Measurements from ENCODE around the gene TRIM45. TPM values are rescaled to one million over a fixed set of nuclear protein-coding genes. Genes with fewer than 3 reads are reported as not detected.

The TRIM45 gene
- total and polyA plus RNA-seq, 3 donors from 2014 or later: 12.3 to 21.6 (median 19.4) TPM

DNA sequence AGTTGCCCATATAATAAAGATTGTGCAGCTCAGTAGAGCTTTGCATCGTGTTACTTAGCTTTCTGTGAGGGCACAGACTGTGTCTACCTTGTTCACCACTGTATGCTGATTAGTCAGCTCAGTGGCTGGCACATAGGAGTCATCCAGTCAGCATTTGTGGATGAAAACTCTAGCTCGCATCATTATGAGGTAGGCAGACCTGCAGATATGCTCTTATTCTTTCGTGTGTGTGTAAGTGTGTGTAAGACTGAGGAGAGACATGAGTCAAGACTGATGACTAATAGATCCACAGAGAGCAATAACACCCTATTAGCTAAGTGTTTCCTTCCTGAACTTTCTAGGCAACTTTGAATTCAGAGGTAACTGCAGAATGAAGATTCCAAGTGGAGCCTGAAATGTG is 44.3 kb downstream of the TRIM45 start:
- Histone ChIP-seq H3K9me3 (no peaks in the 10 kb centered on the region), H3K27me3 (no peaks in the 10 kb centered on the region), H3K4me1 (no peaks in the 10 kb centered on the region), H3K27ac (no peak overlapping the region), H3K4me3 (no peak overlapping the region), H3K36me3 (ENCODE audit: low read depth, missing control alignments) (no peaks in the 10 kb centered on the region)
- TF ChIP-seq, protein P1, sequence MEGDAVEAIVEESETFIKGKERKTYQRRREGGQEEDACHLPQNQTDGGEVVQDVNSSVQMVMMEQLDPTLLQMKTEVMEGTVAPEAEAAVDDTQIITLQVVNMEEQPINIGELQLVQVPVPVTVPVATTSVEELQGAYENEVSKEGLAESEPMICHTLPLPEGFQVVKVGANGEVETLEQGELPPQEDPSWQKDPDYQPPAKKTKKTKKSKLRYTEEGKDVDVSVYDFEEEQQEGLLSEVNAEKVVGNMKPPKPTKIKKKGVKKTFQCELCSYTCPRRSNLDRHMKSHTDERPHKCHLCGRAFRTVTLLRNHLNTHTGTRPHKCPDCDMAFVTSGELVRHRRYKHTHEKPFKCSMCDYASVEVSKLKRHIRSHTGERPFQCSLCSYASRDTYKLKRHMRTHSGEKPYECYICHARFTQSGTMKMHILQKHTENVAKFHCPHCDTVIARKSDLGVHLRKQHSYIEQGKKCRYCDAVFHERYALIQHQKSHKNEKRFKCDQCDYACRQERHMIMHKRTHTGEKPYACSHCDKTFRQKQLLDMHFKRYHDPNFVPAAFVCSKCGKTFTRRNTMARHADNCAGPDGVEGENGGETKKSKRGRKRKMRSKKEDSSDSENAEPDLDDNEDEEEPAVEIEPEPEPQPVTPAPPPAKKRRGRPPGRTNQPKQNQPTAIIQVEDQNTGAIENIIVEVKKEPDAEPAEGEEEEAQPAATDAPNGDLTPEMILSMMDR (IDR thresholded peaks at IDR 0.05): no peak
- TF ChIP-seq POLR2A (IDR thresholded peaks at IDR 0.05): no peak
- intact Hi-C loops (cut with DNase I; ENCODE audit: low total_unique reads): no loop called here
- 60 to 72% methylated on average over 3 of the region's 3 CpGs for WGBS, 2 donors
- no peak for DNase-seq

DNA sequence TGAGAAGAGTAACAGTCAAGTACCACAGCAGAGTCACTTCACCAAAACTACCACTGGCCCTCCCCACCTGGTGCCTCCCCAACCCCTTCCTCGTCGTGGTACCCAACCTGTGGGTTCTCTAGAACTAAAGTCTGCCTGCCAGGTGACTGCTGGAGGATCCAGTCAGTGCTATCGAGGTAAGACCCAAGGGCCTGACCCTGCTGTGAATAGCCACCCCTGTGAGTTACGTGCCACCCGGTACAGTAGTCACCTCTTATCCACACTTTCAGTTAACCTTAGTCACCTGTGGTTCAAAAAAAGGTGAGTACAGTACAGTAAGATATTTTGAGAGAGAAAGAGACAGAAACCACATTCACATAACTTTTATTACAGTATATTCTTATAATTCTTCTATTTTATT is 44.9 kb downstream of the TRIM45 start:
- Histone ChIP-seq H3K36me3 (ENCODE audit: low read depth, missing control alignments) (no peaks in the 10 kb centered on the region), H3K4me1 (no peaks in the 10 kb centered on the region), H3K27ac (no peak overlapping the region), H3K9me3 (no peaks in the 10 kb centered on the region), H3K4me3 (no peak overlapping the region), H3K27me3 (no peaks in the 10 kb centered on the region)
- intact Hi-C loops (cut with DNase I; ENCODE audit: low total_unique reads): no loop called here
- DNase-seq: no peak
- TF ChIP-seq POLR2A (IDR thresholded peaks at IDR 0.05): no peak
- TF ChIP-seq, protein P1 (IDR thresholded peaks at IDR 0.05): no peak
- 90 to 94% methylated on average over 5 of the region's 5 CpGs for WGBS, 2 donors

DNA sequence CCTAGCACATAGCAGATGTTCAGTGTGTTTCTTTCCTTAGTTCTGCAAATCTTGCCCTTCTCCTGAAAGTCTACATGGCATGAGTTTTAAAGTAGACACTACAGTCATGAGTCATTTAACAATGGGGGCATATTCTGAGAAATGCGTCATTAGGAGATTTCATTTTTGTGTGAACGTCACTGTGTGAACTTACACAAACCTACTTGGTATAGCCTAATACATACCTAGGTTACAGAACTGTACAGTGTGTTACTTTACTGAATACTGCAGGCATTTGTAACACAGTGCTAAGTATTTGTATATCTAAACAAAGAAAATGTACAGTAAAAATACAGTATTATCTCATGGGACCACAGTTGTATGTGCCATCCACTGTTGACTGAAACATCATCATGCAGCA is 51.4 kb downstream of the TRIM45 start:
- Histone ChIP-seq H3K27ac (no peak overlapping the region), H3K36me3 (ENCODE audit: low read depth, missing control alignments) (no peaks in the 10 kb centered on the region), H3K9me3 (no peaks in the 10 kb centered on the region), H3K4me1 (no peaks in the 10 kb centered on the region), H3K4me3 (no peak overlapping the region), H3K27me3 (no peaks in the 10 kb centered on the region)
- WGBS, 2 donors: 90 to 95% methylated on average over 2 of the region's 2 CpGs
- intact Hi-C loops (cut with DNase I; ENCODE audit: low total_unique reads): no loop called here
- TF ChIP-seq, protein P1 (IDR thresholded peaks at IDR 0.05): no peak
- TF ChIP-seq POLR2A (IDR thresholded peaks at IDR 0.05): no peak
- DNase-seq: no peak

DNA sequence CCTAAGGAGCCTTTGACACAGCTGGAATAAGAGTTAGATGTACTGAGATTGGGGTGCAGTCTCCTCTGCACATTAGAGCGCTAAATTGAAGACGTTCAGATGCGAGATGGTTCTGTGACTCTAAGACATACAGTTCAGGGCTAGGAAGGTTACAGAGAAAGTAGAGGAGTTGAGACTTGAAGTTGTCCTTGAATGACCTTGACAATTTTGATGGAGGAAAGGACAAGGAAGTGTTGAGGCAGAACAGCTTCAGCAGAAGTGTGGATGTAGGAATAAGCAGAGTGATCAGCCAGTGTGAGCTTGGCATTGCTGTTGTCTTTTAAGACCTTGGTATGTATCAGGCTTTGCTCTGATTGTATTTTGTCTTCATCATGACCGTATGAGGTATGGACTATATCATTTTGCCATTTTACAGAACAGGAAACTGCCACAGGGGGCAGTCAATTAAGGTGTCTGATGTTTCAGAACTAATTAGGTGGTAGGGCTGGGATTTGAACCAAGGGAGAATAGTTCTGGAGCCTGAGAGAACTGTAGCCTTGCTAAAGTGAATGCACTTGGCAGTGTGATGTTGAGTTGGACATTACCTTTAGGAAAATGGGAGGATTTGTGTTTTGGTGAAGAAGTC is 52.2 kb downstream of the TRIM45 start:
- no peak overlapping the region for H3K4me3 ChIP-seq
- H3K27me3 ChIP-seq: no peaks in the 10 kb centered on the region
- no peak for DNase-seq
- no peaks in the 10 kb centered on the region for H3K9me3 ChIP-seq
- 83 to 87% methylated on average over 4 of the region's 4 CpGs for WGBS, 2 donors
- H3K36me3 ChIP-seq (ENCODE audit: low read depth, missing control alignments): no peaks in the 10 kb centered on the region
- H3K27ac ChIP-seq: no peak overlapping the region
- intact Hi-C loops (cut with DNase I; ENCODE audit: low total_unique reads): loop anchor here (10.0 kb wide), 1 partner anchor 55 kb away; the partner anchor contains the start of gene TRIM45
- TF ChIP-seq, protein P1 (IDR thresholded peaks at IDR 0.05): no peak
- no peaks in the 10 kb centered on the region for H3K4me1 ChIP-seq

DNA sequence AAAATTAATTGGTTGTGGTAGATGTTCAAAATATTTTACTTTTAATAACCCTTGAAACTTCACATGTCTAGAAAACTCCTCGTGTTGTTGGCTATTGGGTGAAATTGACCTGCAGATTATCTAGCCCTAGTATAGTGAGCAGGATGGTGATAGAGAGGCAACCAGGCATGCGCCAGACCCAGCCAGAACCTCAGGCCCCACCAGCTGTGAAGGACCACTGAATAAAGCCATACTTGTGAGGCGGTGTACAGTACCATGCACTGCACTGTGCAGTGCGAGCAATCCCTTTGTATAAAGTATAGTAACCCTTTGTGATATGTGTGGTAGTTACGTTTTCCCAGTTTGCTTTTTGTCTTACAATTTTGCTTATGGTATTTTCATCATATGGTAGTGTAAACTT is 53.0 kb downstream of the TRIM45 start:
- Histone ChIP-seq H3K27ac (no peak overlapping the region), H3K9me3 (no peaks in the 10 kb centered on the region), H3K4me3 (no peak overlapping the region), H3K27me3 (no peaks in the 10 kb centered on the region), H3K36me3 (ENCODE audit: low read depth, missing control alignments) (no peaks in the 10 kb centered on the region), H3K4me1 (no peaks in the 10 kb centered on the region)
- DNase-seq: no peak
- TF ChIP-seq, protein P1 (IDR thresholded peaks at IDR 0.05): no peak
- no peak for TF ChIP-seq POLR2A (IDR thresholded peaks at IDR 0.05)
- WGBS, 2 donors: 91 to 94% methylated on average over 5 of the region's 5 CpGs
- intact Hi-C loops (cut with DNase I; ENCODE audit: low total_unique reads): loop anchor here (10.0 kb wide), 1 partner anchor 56 kb away; the partner anchor contains the start of gene TRIM45
